Effector CD4-positive, alpha-beta T cell (primary cell): ENCODE data around the gene EFNA5.
"Not testable (repeated sequence)": the region's sequence is repeated elsewhere in the genome, so short reads cannot be mapped to it uniquely, and the experiment has no call there.

ENCODE experiments used
- DNase-seq: peaks from one replicate; pipeline ENCODE4 v3.0.0-alpha.2; 2020

EFNA5 gene

GRCh38 chr5:107359033-107359915 lies 311.5 kb downstream of the EFNA5 start:
- DNase-seq = no peak

GRCh38 chr5:107356891-107357290 lies 313.8 kb downstream of the EFNA5 start:
- no peak for DNase-seq

GRCh38 chr5:107352576-107352975 lies 318.2 kb downstream of the EFNA5 start:
- no peak for DNase-seq

- DNase-seq = not testable (repeated sequence)
These were observed 324.2 kb downstream of the EFNA5 start for GRCh38 chr5:107346580-107346979.

- no peak for DNase-seq
These were observed 328.4 kb downstream of the EFNA5 start for GRCh38 chr5:107342371-107342770.

- DNase-seq = no peak
These were observed 329.2 kb downstream of the EFNA5 start for GRCh38 chr5:107341376-107342084.

GRCh38 chr5:107340631-107341030 lies 330.1 kb downstream of the EFNA5 start:
- DNase-seq = no peak

- DNase-seq = no peak
These were observed 332.4 kb downstream of the EFNA5 start for GRCh38 chr5:107338335-107338734.

GRCh38 chr5:107337281-107337680 lies 333.5 kb downstream of the EFNA5 start:
- no peak for DNase-seq

- DNase-seq = no peak
These were observed 338.9 kb downstream of the EFNA5 start for GRCh38 chr5:107331882-107332281.

- no peak for DNase-seq
These were observed 339.4 kb downstream of the EFNA5 start for GRCh38 chr5:107331312-107331711.

GRCh38 chr5:107330903-107331302 lies 339.8 kb downstream of the EFNA5 start:
- DNase-seq = no peak

GRCh38 chr5:107329850-107330249 lies 340.9 kb downstream of the EFNA5 start:
- DNase-seq = no peak
